GM06990 (cell line): Measurements from ENCODE around the gene PMM1.

Source experiments
- DNase-seq: peaks from one replicate; pipeline ENCODE4 v3.0.0-alpha.2; 2011; ENCODE audit not compliant: insufficient read length; ENCODE audit errors: extremely low read depth
- H3K27me3 ChIP-seq: replicated peaks from 2 replicates; pipeline ENCODE4 v1.6.0; 2011; ENCODE audit warnings: low read length; ENCODE audit not compliant: control insufficient read depth, insufficient read depth
- H3K36me3 ChIP-seq: 2 replicates; pipeline ENCODE4 v1.5.1; 2011; ENCODE audit warnings: low read length; ENCODE audit not compliant: control insufficient read depth, insufficient read depth
- H3K4me3 ChIP-seq: replicated peaks from 2 replicates; pipeline ENCODE4 v1.5.1; 2011; ENCODE audit warnings: low read depth, mild to moderate bottlenecking, control low read depth, low read length
- TF ChIP-seq, protein P1 (sequence below): IDR thresholded peaks from 2 replicates; pipeline ENCODE4 v1.5.1; 2011; ENCODE audit warnings: low read length, control low read depth, mild to moderate bottlenecking, inconsistent platforms; ENCODE audit not compliant: insufficient read depth, poor library complexity, severe bottlenecking

Gene PMM1

DNA sequence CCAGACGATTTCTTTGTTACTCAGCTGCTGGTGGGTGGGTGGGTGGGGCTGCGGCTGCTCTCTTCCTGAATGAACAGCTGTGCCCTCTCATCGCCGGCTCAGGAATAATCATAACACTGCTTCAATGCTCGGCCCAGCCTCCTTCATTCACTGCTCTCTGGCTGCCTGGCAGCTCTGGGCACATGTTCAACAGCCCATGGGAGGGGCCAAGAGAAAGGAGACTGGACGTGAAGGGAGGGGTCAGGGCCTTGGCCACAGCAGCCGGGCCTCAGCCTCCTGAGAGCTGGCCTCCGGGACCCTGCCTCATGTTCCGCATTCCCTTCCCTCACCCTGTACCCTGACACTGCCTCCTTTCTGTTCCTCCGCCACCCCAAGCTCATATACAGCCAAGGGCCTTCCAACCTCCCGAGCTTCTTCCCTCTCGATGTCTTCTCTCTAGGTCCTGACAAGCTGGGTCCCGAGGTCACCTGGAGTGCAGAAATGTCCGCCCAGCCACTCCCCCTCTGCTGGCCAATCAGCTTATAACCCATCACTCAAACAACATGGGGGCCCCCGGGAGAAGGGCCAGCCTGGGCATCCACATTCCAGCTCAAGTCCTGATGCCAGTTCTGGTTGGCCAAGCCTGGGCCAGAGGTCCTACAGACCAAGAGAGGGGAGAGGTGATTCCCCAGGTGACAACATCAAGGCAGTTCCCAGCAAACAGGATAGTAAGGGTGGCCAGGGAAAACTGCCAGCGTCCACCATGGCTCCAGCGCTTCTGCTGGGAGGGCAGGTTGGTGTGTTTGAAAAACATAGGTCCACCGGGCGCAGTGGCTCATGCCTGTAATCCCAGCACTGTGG is 32.0 kb downstream of the PMM1 start:
- TF ChIP-seq, protein P1, sequence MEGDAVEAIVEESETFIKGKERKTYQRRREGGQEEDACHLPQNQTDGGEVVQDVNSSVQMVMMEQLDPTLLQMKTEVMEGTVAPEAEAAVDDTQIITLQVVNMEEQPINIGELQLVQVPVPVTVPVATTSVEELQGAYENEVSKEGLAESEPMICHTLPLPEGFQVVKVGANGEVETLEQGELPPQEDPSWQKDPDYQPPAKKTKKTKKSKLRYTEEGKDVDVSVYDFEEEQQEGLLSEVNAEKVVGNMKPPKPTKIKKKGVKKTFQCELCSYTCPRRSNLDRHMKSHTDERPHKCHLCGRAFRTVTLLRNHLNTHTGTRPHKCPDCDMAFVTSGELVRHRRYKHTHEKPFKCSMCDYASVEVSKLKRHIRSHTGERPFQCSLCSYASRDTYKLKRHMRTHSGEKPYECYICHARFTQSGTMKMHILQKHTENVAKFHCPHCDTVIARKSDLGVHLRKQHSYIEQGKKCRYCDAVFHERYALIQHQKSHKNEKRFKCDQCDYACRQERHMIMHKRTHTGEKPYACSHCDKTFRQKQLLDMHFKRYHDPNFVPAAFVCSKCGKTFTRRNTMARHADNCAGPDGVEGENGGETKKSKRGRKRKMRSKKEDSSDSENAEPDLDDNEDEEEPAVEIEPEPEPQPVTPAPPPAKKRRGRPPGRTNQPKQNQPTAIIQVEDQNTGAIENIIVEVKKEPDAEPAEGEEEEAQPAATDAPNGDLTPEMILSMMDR, result no peak
- Histone ChIP-seq H3K4me3 (no peak overlapping the region), H3K27me3 (no peaks in the 10 kb centered on the region; the same call in 1 of the 2 replicates), H3K36me3 (no peaks in the 10 kb centered on the region)
- no peak for DNase-seq

DNA sequence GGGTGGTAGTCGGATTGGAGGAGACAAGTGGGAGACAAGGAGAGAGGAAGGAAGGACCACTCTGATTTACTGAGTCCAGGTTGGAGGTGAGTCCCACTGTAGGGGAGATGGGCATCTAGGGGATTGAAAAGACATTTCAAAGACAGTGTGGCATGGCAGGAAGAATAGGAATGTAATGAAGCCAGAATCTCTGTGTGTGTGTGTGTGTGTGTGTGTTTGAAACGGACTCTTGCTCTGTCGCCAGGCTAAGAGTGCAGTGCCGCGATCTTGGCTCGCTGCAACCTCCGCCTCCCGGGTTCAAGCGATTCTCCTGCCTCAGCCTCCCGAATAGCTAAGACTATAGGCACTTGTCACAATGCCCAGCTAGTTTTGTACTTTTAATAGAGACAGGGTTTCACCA is 33.1 kb downstream of the PMM1 start:
- TF ChIP-seq, protein P1, result no peak
- no peak for DNase-seq
- Histone ChIP-seq H3K36me3 (no peaks in the 10 kb centered on the region), H3K4me3 (no peak overlapping the region), H3K27me3 (peaks cover 1% of the 10 kb centered on the region)

DNA sequence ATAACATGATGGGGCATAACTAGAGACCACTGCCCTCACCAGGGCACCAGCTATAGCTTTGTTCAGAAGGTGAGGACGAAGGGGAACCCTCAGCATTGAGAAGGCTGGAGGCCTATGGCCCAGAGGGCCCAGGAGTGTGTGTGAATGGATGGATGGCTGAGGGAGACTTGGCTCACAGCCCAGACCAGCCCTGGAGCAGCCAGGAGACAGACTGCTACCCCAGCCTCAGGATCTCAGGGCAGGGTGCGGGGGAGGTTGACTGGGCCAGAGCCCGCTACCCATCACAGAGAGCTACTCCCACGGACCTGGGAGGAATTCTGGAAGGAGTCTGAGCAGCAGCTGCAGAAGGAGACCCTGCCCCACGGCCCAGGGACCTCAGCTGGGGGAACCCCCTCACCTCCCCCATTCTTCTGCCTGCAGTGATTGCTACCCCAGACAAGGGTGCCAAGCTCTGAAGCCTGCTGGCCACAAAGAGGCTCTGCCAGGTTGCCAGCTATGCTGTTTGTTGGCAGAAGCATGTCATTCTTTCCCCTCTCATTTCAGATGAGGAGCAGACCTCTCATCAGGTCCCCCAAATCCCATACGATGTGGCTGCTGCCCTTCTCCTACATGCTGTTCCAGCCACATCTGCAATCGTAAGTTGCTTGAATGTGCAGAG is 34.2 kb downstream of the PMM1 start:
- no peak for DNase-seq

DNA sequence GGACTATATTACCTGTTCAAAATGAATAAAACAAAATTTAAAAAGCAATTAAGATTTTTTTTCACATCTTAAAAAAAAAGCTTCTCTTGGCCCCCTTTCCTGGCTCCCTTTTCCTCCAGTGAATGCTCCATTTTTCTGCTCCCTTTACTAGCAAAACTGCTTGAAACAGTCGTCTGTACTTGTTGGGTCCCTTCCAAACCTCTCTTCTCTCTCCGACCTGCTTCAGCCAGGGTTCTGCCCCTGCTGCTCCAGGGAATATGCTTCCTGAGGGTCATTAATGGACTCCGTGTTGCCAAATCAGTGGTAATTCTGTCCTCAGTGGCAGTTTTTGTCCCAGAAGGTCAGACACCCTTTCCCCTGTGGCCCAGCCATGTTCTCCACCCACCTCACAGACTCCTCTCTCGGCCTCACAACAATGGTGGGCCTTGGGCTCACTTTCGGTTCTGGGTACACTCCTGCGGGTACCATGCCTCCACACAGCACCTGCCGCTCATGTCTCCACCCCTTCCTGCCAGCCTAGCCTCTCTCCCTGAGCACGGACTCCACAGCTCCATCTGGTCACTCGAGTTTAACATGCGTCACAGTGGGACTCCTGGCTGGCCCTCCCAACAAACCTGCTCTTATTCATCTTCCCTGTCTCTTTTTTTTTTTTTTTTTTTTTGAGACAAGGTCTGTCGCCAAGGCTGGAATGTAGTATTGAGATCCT is 37.6 kb downstream of the PMM1 start:
- TF ChIP-seq, protein P1, result no peak
- H3K36me3 ChIP-seq, result no peaks in the 10 kb centered on the region
- peaks cover 1% of the 10 kb centered on the region for H3K27me3 ChIP-seq
- H3K4me3 ChIP-seq, result no peak overlapping the region
- no peak for DNase-seq

More for the DNA sequence above, 34.2 kb downstream of the PMM1 start:
- Histone ChIP-seq H3K4me3 (no peak overlapping the region), H3K36me3 (no peaks in the 10 kb centered on the region), H3K27me3 (peaks cover 1% of the 10 kb centered on the region; the same call in 1 of the 2 replicates)
- TF ChIP-seq, protein P1, result no peak

DNA sequence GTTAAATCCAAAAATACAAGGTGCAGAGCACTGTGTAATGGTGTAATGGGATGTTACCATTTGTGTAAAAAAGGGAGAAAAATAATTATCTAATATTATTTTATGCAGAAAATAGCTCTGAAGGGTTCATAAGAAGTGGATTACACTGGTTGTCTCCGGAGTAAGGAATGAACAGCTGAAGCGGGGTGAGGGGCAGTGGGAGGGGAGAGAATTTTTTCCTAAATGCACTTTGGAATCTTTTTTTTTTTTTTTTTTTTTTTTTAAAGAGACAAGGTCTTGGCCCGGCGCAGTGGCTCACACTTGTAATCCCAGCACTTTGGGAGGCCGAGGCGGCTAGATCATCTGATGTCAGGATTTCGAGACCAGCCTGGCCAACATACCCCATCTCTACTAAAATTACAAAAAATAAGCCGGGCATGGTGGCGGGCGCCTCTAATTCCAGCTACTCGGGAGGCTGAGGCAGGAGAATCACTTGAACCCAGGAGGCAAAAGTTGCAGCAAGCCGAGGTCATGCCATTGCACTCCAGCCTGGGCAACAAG is 38.6 kb downstream of the PMM1 start:
- TF ChIP-seq, protein P1, result no peak
- no peak overlapping the region for H3K4me3 ChIP-seq
- DNase-seq, result no peak
- no peaks in the 10 kb centered on the region for H3K36me3 ChIP-seq
- H3K27me3 ChIP-seq, result peaks cover 1% of the 10 kb centered on the region
